Naive B cell (primary cell): ENCODE measurements around the gene MAP3K8. TPM values are rescaled to one million over a fixed set of nuclear protein-coding genes. Genes with fewer than 3 reads are reported as not detected.
"Not testable (repeated sequence)": the region's sequence is repeated elsewhere in the genome, so short reads cannot be mapped to it uniquely, and the experiment has no call there.

Experiments used
- ATAC-seq, 2 donors: fragments of 150-1000 bp; cut with Tn5 transposase; 2 replicates each; pipeline ENCODE4 v1.10.0; 2021; ENCODE audit warnings: low read depth in 2 of 2, mild to moderate bottlenecking in 2 of 2, moderate library complexity in 2 of 2
- DNase-seq: peaks from one replicate; pipeline ENCODE4 v3.0.0; 2022
- H3K27ac Mint-ChIP-seq, 6 donors: one replicate each; pipeline ENCODE4 v1.8.0; 2020 to 2022; ENCODE audit warnings: mild to moderate bottlenecking in 6 of 6, mixed read lengths in 6 of 6, moderate library complexity in 5 of 6, inconsistent platforms in 2 of 6
- H3K27me3 Mint-ChIP-seq, 3 donors: one replicate each; pipeline ENCODE4 v1.8.0; 2021 to 2022; ENCODE audit warnings: mixed read lengths in 3 of 3, mild to moderate bottlenecking in 1 of 3
- H3K36me3 Mint-ChIP-seq, 2 donors: one replicate each; pipeline ENCODE4 v1.8.0; 2020 to 2022; ENCODE audit warnings: mixed read lengths in 2 of 2, inconsistent platforms in 1 of 2, mild to moderate bottlenecking in 1 of 2
- H3K4me1 Mint-ChIP-seq, 3 donors: one replicate each; pipeline ENCODE4 v1.8.0; 2020 to 2022; ENCODE audit warnings: mixed read lengths in 3 of 3, inconsistent platforms in 1 of 3, mild to moderate bottlenecking in 1 of 3, moderate library complexity in 1 of 3
- H3K4me3 Mint-ChIP-seq, 8 donors: one replicate each; pipeline ENCODE4 v1.8.0; 2020 to 2022; ENCODE audit warnings: mild to moderate bottlenecking in 8 of 8, mixed read lengths in 8 of 8, moderate library complexity in 8 of 8, inconsistent platforms in 2 of 8
- H3K9me3 Mint-ChIP-seq, 7 donors: one replicate each; pipeline ENCODE4 v1.8.0; 2020 to 2022; ENCODE audit warnings: mixed read lengths in 7 of 7, mild to moderate bottlenecking in 5 of 7, inconsistent platforms in 2 of 7, moderate library complexity in 1 of 7
- polyA plus RNA-seq, 6 donors: library from polyadenylated mRNA; unstranded; fragments of 300-500 nt; fragmentation: Illumina TruSeq; gene quantifications; one replicate each; pipeline ENCODE4 v1.2.3, GENCODE V29; 2021; ENCODE audit warnings: low read depth in 6 of 6

The MAP3K8 gene
- polyA plus RNA-seq, 6 donors from 2014 or later, result 75.2 to 122 (median 90.8) TPM

DNA sequence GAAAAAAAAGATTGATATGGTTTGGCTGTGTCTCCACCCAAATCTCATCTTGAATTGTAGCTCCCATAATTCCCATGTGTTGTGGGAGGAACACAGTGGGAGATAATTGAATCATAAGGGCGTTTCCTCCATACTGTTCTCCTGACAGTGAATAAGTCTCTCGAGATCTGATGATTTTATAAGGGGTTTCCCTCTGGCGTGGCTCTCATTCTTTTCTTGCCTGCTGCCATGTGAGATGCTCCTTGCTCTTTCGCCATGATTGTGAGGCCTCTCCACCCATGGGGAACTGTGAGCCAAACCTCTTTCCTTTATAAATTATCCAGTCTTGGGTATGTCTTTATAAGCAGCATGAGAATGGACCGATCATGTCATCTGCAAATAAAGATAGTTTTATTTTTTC is 29.4 kb upstream of the MAP3K8 start:
- Mint-ChIP-seq H3K9me3 (peaks cover 4 to 16% (median 9%) of the 10 kb centered on the region in 7 donors), H3K4me3 (no peak overlapping the region)
- ATAC-seq, result no peak

DNA sequence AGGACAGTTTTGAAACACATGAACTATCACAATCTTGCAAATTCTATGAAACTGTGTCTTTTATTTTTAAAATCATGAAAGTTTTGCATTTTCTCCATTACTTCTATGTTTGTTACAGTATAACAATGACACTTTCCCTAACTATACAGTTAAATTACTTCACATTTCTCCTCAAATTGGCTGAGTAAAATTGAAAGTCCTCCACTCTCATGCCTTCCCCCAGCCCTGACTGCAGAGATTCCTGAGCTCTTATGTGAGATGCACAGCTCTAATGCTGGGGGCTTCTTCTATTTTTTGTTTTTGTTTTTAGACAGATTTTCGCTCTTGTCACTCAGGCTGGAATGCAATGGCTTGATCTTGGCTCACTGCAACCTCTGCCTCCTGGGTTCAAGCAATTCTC is 22.7 kb upstream of the MAP3K8 start:
- no peak for DNase-seq
- H3K27ac Mint-ChIP-seq, result peak overlapping the region in 3 of 6 donors; percentile 57 to 68 (median 63)
- H3K36me3 Mint-ChIP-seq, result no peaks in the 10 kb centered on the region
- no peaks in the 10 kb centered on the region for H3K27me3 Mint-ChIP-seq
- H3K4me3 Mint-ChIP-seq, result peak overlapping the region in 1 of 8 donors; percentile 8
- peaks cover 7 to 22% (median 10%) of the 10 kb centered on the region in 3 donors for H3K4me1 Mint-ChIP-seq
- ATAC-seq, result no peak
- no peaks in the 10 kb centered on the region for H3K9me3 Mint-ChIP-seq

More for the DNA sequence above, 29.4 kb upstream of the MAP3K8 start:
- H3K27ac Mint-ChIP-seq, result peak overlapping the region in 1 of 6 donors; percentile 63
- H3K4me1 Mint-ChIP-seq, result no peaks in the 10 kb centered on the region
- H3K36me3 Mint-ChIP-seq, result peaks cover 0 to 9% of the 10 kb centered on the region in 2 donors
- no peaks in the 10 kb centered on the region for H3K27me3 Mint-ChIP-seq
- DNase-seq, result no peak

DNA sequence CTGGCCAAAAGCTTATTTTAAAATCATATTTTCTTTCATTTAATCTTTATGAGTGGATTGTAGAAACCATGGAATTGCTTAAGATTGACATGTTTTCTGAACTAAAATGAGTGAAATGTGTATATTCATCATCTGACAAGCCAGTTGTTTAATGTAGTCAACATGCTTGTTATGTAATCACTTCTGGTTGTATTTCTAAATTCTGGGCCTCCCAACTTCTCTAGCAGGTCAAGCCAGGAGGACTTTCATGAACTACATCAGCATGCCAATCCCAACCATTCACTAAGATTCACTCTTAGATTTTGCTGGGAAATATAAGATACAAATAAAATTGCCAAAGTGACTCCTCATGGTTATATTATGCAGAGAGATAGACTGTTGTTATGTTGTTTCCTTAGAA is 21.1 kb upstream of the MAP3K8 start:
- no peak overlapping the region for H3K4me3 Mint-ChIP-seq
- no peak for ATAC-seq
- H3K27me3 Mint-ChIP-seq, result no peaks in the 10 kb centered on the region
- H3K36me3 Mint-ChIP-seq, result no peaks in the 10 kb centered on the region
- peaks cover 10 to 36% (median 21%) of the 10 kb centered on the region in 3 donors for H3K4me1 Mint-ChIP-seq
- no peak overlapping the region for H3K27ac Mint-ChIP-seq
- no peak for DNase-seq
- no peaks in the 10 kb centered on the region for H3K9me3 Mint-ChIP-seq

DNA sequence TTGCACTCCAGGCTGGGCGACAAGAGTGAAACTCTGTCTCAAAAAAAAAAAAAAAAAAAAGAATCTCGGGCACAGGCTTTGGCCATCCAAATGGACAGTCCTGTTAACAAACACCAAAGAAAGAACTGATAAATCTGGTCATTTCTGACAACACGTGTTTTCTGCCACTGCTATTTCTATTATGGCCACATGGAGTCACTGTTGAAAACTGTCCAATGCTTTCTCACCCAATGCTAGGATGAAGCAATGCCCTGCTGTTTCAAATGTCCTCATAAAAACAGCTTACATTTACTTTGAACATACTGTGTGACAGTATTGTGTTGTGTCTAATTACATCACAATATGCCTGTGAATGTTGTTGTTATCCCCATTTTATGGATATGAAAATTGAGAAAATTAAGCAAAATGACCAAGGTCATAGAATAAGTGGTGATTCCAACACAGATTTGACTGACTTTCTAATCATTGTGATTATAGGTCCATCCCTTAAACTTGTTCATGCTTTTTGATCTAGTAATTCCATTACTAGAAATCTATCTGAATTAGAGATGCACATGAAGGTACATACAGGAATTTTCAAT is 19.9 kb upstream of the MAP3K8 start:
- Mint-ChIP-seq H3K27me3 (no peaks in the 10 kb centered on the region), H3K9me3 (no peaks in the 10 kb centered on the region), H3K4me1 (peaks cover 18 to 48% (median 31%) of the 10 kb centered on the region in 3 donors), H3K36me3 (no peaks in the 10 kb centered on the region), H3K27ac (peak overlapping the region in 5 of 6 donors; percentile 63 to 93 (median 80)), H3K4me3 (no peak overlapping the region)
- ATAC-seq (peak; percentile 28 to 39), DNase-seq (peak; percentile 51)

DNA sequence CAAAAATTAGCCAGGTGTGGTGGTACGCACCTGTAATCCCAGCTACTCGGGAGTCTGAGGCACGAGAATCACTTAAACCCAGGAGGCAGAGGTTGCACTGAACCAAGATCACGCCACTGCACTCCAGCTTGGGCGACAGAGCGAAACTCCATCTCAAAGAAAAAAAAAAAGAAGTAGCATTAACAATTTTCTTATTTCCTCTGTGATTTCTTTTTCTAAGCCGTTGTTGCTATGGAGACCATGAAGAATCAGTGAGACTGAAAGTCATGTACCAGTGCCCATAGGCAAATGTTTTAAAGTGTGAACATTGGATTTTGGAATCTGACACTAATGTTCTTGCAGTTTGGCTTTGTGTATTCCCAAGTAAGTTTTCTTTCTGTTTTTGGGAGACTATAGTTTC is 18.4 kb upstream of the MAP3K8 start:
- H3K27me3 Mint-ChIP-seq, result no peaks in the 10 kb centered on the region
- ATAC-seq (peak; percentile 81 to 85), DNase-seq (peak; percentile 83)
- H3K27ac Mint-ChIP-seq, result peak overlapping the region; percentile 90 to 99 (median 98)
- H3K4me3 Mint-ChIP-seq, result peak overlapping the region; percentile 40 to 86 (median 74)
- H3K9me3 Mint-ChIP-seq, result no peaks in the 10 kb centered on the region
- H3K36me3 Mint-ChIP-seq, result no peaks in the 10 kb centered on the region
- H3K4me1 Mint-ChIP-seq, result peaks cover 27 to 61% (median 44%) of the 10 kb centered on the region in 3 donors

DNA sequence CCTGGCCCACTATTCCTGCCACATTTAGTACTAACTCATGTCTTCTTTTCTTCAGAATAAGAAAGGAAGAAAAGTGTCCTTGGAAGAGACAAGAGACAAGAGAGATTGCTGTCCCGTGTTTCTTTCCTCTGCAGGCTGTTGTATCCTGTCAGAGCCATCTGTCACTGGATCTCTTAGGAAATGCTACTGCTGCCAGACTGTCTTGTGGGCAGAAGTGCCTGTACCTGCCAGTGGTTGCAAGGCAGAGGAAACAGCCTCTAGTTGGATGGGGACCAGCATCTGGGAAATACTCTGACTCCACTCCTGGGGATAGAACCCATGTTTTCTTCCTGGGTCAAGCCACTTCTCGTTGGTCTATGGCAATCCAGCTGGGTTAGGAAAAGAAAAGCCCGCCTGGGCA is 16.7 kb upstream of the MAP3K8 start:
- ATAC-seq (no peak), DNase-seq (no peak)
- Mint-ChIP-seq H3K9me3 (no peaks in the 10 kb centered on the region), H3K4me3 (peak overlapping the region in 3 of 8 donors; percentile 24 to 63 (median 44)), H3K4me1 (peaks cover 33 to 71% (median 50%) of the 10 kb centered on the region in 3 donors), H3K36me3 (no peaks in the 10 kb centered on the region), H3K27me3 (no peaks in the 10 kb centered on the region), H3K27ac (peak overlapping the region; percentile 69 to 98 (median 91))

DNA sequence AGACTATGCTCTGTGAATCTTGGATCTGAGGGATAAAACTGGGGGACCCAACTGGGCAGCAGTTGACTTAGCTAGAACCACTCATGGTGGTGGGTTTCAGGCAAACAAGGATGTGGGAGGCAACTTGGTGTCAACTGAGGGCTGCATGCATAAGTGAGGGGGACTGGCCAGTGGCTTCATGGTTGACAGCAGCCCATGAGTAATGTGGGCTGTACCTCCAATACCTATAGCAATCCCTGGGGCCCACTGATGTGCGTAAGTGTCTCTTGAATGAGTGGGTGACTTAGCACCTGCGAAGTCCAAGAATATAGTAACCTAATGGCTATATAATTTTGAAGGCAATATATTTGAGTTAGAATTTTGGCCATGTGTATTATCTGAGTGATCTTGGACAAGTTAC is 13.7 kb upstream of the MAP3K8 start:
- H3K4me3 Mint-ChIP-seq, result peak overlapping the region in 4 of 8 donors; percentile 5 to 45 (median 18)
- ATAC-seq (peak; percentile 34 to 60), DNase-seq (peak; percentile 40)
- no peaks in the 10 kb centered on the region for H3K36me3 Mint-ChIP-seq
- H3K27ac Mint-ChIP-seq, result peak overlapping the region in 5 of 6 donors; percentile 7 to 97 (median 88)
- no peaks in the 10 kb centered on the region for H3K9me3 Mint-ChIP-seq
- H3K27me3 Mint-ChIP-seq, result no peaks in the 10 kb centered on the region
- H3K4me1 Mint-ChIP-seq, result peaks cover 48 to 75% (median 65%) of the 10 kb centered on the region in 3 donors

DNA sequence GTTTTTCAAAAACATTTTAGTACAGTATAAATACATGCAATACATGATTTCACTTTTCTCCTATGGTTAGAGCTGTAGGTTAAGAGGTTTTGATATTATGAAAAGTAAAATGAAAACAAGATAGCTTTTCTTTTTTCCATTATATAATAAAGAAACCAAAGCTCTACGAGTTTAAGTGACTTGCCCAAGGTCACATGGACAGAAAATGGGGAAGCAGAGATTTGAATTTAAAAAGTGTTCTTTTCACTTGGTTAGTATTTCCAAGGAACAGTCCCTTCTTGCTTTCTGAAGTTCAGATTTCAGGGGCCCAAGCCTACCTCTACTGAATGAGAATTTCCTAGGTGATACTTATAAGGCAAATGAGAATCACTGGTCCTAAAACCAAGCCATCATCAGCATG is 13.2 kb upstream of the MAP3K8 start:
- peaks cover 46 to 73% (median 60%) of the 10 kb centered on the region in 3 donors for H3K4me1 Mint-ChIP-seq
- DNase-seq (no peak), ATAC-seq (no peak)
- no peaks in the 10 kb centered on the region for H3K9me3 Mint-ChIP-seq
- no peaks in the 10 kb centered on the region for H3K36me3 Mint-ChIP-seq
- H3K27me3 Mint-ChIP-seq, result no peaks in the 10 kb centered on the region
- H3K4me3 Mint-ChIP-seq, result peak overlapping the region in 4 of 8 donors; percentile 9 to 69 (median 12)
- peak overlapping the region; percentile 7 to 95 (median 75) for H3K27ac Mint-ChIP-seq

DNA sequence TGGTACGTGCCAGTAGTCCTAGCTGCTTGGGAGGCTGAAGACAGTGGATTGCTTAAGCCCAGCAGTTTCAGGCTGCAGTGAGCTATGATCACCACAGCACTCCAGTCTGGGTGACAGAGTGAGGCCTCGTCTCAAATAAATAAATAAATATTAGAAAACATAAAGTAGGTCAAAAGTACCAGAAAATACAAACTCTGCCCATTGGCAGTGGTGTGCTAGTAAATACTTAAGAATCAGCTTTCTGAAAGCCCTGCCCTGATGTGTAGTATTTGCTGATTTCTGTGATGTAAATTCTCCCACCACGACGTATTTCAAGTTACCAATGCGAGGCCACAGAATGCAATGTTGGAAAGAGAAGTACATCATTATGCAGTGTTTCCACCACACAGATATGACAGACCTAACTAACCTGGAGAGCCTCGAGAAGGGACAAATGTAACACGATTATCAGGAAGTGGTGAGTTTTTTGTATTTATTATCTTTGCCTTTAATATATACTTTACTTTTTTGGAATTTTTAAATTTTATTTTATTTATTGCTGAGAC is 11.8 kb upstream of the MAP3K8 start:
- Mint-ChIP-seq H3K4me1 (peaks cover 44 to 73% (median 59%) of the 10 kb centered on the region in 3 donors), H3K4me3 (peak overlapping the region in 5 of 8 donors; percentile 2 to 71 (median 6)), H3K27ac (peak overlapping the region in 3 of 6 donors; percentile 21 to 89 (median 74)), H3K9me3 (no peaks in the 10 kb centered on the region), H3K27me3 (no peaks in the 10 kb centered on the region), H3K36me3 (no peaks in the 10 kb centered on the region)
- no peak for DNase-seq
- peak; percentile 39 to 43 for ATAC-seq

DNA sequence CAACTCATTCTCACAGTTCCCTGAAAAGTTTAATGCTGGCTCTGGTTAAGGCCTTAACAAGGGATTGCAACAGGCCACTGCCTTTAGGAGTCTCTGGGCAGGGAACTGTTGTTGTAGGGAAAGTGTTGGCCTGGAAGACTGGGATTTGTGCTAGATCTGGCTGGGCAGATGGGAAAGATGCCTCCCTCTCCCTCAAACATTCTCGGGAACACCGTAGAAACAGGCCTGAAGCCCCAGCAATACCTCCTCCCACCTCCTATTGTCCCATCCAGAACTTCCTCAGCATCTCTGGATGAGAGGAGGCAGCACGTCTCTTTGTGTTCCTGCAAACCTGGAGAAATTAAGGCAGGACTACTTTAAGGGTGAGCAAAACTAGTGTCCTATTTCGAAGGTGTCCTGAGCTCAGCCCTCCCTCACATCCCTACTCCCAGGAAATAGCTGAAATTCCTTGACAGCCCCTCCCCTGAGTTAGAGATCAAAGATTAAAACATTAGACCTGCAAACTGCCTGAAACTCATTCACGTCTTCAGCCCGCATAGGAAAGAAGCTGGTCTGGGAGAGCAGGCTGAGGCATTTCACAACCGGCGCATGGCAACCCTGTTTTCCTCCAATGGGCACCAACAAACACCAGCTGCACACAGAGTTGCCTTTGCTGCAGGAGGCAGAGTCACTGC is 10.9 kb upstream of the MAP3K8 start:
- Mint-ChIP-seq H3K27ac (peak overlapping the region; percentile 47 to 93 (median 90)), H3K9me3 (no peaks in the 10 kb centered on the region), H3K36me3 (no peaks in the 10 kb centered on the region), H3K4me3 (peak overlapping the region in 7 of 8 donors; percentile 7 to 82 (median 52)), H3K27me3 (no peaks in the 10 kb centered on the region), H3K4me1 (peaks cover 47 to 73% (median 59%) of the 10 kb centered on the region in 3 donors)
- no peak for DNase-seq
- ATAC-seq, result peak; percentile 39 to 57

DNA sequence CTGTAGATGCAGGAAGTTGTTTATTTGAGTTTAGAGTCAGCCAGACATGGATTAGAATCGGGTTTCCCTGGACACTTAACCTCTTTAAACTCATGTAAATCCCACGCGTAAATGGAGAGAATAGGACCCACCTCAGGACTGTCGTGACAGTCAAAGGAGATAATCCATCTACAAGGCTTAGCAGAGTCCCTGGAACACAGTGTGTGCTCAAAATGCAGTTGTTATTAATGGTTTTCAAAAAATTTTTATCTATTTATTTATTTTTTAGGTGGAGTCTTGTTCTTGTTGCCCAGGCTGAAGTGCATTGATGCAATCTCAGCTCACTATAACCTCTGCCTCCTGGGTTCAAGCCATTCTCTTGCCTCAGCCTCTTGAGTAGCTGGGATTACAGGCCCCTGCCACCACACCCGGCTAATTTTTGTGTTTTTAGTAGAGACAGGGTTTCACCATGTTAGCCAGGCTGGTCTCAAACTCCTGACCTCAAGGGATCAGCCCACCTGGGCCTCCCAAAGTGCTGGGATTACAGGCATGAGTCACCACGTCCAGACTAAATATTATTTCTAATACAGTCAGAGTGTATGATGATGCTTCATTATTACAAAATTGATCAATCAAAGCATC is 10.2 kb upstream of the MAP3K8 start:
- Mint-ChIP-seq H3K4me3 (peak overlapping the region in 6 of 8 donors; percentile 7 to 70 (median 54)), H3K4me1 (peaks cover 46 to 73% (median 58%) of the 10 kb centered on the region in 3 donors), H3K27ac (peak overlapping the region; percentile 43 to 93 (median 90))
- ATAC-seq, H3K36me3 Mint-ChIP-seq, H3K27me3 Mint-ChIP-seq, H3K9me3 Mint-ChIP-seq, DNase-seq: not testable (repeated sequence)

DNA sequence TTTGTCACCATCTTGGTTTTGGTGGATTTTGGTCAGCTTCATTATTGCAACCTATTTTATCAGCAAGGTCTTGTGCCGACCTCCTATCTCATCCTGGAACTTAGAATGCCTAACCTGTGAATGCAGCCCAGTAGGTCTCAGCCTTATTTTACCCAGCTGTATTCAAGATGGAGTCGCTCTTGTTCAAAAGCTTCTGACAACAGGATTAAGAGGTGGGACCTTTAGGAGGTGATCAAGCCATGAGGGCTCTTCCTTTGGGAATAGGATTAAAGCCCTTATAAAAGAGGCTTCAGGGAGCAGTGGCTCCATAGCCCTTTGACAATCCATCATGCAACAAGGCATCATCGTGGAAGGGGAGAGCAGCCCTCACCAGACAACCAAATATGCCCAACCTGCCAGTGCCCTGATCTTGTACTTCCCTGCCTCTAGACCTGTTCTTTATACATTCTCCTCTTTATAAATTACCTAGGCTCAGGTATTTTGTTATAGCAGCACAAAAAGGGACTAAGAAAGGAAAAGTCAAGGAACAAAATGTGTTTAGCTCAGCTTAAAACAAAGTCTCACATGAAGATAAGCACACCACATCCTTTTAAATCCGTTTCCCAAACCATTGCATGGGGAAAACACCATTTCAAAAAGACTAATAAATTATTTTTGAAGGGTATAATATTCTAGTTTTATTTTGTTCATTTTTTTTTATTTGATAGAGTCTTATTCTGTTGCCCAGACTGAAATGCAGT is 8.5 kb upstream of the MAP3K8 start:
- Mint-ChIP-seq H3K27me3 (no peaks in the 10 kb centered on the region), H3K4me3 (peak overlapping the region in 2 of 8 donors; percentile 15 to 25), H3K9me3 (no peaks in the 10 kb centered on the region), H3K4me1 (peaks cover 37 to 66% (median 44%) of the 10 kb centered on the region in 3 donors), H3K36me3 (no peaks in the 10 kb centered on the region), H3K27ac (peak overlapping the region in 5 of 6 donors; percentile 21 to 93 (median 52))
- DNase-seq, result no peak
- no peak for ATAC-seq
